ENCODE measurements around the gene GRHL3. TPM values are rescaled to one million over a fixed set of nuclear protein-coding genes. Genes with fewer than 3 reads are reported as not detected.
A peak's percentile ranks its signal among the peaks of the same experiment; 100 is the strongest.

GRHL3 gene
- total RNA-seq, 1 donor from 2014 or later: 0.12 TPM

DNA sequence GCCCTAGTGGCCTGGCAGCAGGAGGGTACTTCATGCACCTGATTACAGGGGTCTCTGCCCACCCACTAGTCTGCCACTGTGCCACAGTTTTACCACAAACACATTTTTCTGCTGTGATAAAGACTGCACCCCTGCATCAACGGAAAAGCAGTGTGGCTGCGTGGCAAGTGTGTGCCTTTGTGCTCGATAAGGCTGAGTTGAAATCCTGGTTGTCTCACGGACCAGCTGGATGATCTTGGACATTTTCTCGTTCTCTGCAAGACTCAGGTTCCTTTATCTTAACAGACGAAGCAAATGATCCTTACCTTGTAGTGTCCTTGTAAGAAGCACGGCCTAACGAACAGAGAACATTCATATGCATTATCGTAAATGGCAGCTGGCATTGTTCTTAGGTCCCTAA, 10.2 kb downstream of the GRHL3 start:
- Mint-ChIP-seq H3K27me3 (ENCODE audit: low read depth) (peaks cover 35% of the 10 kb centered on the region), H3K36me3 (ENCODE audit: low read depth) (no peaks in the 10 kb centered on the region), H3K4me3 (no peak overlapping the region), H3K9me3 (peaks cover 4% of the 10 kb centered on the region), H3K27ac (ENCODE audit: unreplicated experiment) (no peak overlapping the region), H3K4me1 (no peaks in the 10 kb centered on the region)
- TF ChIP-seq, protein P1, sequence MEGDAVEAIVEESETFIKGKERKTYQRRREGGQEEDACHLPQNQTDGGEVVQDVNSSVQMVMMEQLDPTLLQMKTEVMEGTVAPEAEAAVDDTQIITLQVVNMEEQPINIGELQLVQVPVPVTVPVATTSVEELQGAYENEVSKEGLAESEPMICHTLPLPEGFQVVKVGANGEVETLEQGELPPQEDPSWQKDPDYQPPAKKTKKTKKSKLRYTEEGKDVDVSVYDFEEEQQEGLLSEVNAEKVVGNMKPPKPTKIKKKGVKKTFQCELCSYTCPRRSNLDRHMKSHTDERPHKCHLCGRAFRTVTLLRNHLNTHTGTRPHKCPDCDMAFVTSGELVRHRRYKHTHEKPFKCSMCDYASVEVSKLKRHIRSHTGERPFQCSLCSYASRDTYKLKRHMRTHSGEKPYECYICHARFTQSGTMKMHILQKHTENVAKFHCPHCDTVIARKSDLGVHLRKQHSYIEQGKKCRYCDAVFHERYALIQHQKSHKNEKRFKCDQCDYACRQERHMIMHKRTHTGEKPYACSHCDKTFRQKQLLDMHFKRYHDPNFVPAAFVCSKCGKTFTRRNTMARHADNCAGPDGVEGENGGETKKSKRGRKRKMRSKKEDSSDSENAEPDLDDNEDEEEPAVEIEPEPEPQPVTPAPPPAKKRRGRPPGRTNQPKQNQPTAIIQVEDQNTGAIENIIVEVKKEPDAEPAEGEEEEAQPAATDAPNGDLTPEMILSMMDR (conservative IDR thresholded peaks at IDR 0.05): no peak
- no peak for DNase-seq (ENCODE audit: low read depth, low spot score)

DNA sequence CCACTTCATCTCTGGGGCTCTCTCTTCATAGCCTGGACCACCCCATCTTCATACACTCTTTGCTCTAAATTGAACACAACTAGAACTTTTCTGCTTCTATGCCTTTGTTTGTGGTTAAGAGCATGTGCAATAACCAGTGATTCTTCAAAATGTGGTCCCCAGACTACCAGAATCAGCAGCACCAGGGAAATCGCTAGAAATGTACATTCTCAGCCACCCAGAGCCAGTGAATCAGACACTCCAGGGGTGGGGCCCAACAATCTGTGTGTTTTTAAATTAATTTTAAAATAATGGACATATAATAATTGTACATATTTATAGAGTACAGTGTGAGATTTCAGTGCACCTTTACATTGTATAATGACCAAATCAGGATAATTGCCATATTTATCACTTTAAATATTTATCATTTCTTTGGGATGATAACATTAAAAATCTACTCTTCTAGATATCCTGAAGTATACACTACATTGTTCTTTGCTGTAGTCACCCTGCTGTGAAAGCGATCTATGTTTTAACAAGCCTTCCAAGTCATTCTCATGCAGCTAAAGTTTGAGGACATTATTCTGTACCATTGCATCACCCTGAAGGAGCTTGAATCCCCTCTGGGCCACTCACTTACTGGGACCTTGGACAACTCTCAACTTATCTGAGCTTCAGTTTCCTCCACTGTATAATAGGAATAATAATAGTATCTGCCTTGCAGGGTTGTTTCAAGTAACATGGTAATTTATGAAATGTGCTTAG, 10.8 kb downstream of the GRHL3 start:
- Mint-ChIP-seq H3K27ac (ENCODE audit: unreplicated experiment) (no peak overlapping the region), H3K27me3 (ENCODE audit: low read depth) (peaks cover 32% of the 10 kb centered on the region), H3K9me3 (peaks cover 4% of the 10 kb centered on the region), H3K4me3 (no peak overlapping the region), H3K36me3 (ENCODE audit: low read depth) (no peaks in the 10 kb centered on the region), H3K4me1 (no peaks in the 10 kb centered on the region)
- DNase-seq (ENCODE audit: low read depth, low spot score): no peak
- TF ChIP-seq, protein P1 (conservative IDR thresholded peaks at IDR 0.05): no peak

DNA sequence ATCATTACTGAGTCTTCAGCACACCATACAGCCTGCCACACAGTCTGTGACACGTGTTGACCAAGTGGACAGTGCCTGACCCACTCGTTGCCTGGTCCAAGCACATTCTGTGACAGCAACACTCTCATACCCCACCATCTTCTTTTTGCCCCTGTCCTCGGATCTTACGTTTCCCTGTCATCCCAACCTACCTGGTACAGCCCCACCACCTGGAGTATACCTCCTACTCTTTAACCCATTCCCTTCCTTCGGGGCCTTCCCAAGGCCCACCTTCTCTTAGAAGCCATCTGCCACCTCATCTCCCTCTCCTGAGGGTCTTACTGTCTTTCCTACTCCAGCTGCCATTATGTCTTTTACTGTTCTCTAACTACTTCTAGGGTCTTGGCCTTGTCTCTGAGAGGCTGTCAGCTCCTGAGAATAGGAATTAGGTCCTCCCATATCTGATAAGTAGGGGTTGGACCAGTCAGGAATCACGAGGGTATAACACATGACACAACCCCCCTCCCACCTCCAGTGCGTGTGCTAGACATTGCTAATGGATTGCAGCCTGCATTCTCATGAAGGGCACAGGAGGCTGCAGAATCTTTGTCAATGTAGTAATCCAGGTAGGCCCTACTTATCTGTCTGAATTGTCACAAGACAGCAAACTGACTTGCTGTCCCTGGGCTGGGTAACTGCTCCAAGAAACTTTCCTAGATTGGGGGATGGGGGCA, 13.0 kb downstream of the GRHL3 start:
- H3K27me3 Mint-ChIP-seq (ENCODE audit: low read depth): peaks cover 12% of the 10 kb centered on the region
- TF ChIP-seq, protein P1 (conservative IDR thresholded peaks at IDR 0.05): no peak
- no peak overlapping the region for H3K4me3 Mint-ChIP-seq
- no peak for DNase-seq (ENCODE audit: low read depth, low spot score)
- peaks cover 4% of the 10 kb centered on the region for H3K9me3 Mint-ChIP-seq
- H3K27ac Mint-ChIP-seq (ENCODE audit: unreplicated experiment): peak overlapping the region; percentile 27
- H3K36me3 Mint-ChIP-seq (ENCODE audit: low read depth): no peaks in the 10 kb centered on the region
- H3K4me1 Mint-ChIP-seq: peaks cover 14% of the 10 kb centered on the region

DNA sequence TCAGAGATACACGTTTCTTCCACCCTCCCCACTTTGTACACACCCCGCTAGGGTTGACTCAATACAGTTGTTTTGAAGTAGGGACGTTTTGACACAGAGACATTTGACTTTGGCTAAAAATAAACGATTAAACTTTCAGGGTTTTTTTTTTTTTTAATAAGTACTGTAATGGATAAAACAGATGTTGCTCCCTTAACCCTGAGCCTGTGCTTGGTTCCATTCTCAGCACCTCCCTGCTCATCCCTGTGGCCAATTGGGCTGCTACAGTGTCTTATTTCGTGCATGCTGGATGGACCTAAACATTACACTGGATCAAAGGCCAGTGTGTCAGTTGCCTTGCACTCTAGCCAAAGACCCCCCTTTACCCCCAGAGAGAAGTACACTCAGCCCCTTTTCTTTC, 16.9 kb downstream of the GRHL3 start:
- H3K36me3 Mint-ChIP-seq (ENCODE audit: low read depth): no peaks in the 10 kb centered on the region
- no peak overlapping the region for H3K4me3 Mint-ChIP-seq
- H3K4me1 Mint-ChIP-seq: peaks cover 40% of the 10 kb centered on the region
- TF ChIP-seq, protein P1 (conservative IDR thresholded peaks at IDR 0.05): no peak
- H3K27me3 Mint-ChIP-seq (ENCODE audit: low read depth): no peaks in the 10 kb centered on the region
- peaks cover 4% of the 10 kb centered on the region for H3K9me3 Mint-ChIP-seq
- H3K27ac Mint-ChIP-seq (ENCODE audit: unreplicated experiment): no peak overlapping the region
- DNase-seq (ENCODE audit: low read depth, low spot score): no peak

DNA sequence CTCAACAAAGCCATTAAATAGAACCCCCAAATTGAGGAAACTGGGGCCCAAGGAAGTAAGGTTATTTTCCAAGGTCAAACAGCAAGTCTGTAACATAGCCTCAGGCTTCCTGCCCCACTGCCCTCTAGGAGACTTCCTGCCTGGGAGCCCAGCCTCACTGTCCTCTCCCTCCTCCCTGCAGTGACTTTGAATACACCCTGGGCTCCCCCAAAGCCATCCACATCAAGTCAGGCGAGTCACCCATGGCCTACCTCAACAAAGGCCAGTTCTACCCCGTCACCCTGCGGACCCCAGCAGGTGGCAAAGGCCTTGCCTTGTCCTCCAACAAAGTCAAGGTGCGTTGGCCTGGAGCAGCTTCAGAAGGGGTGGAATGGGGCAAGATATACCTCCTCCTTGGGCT, 18.3 kb downstream of the GRHL3 start:
- H3K36me3 Mint-ChIP-seq (ENCODE audit: low read depth): no peaks in the 10 kb centered on the region
- TF ChIP-seq, protein P1 (conservative IDR thresholded peaks at IDR 0.05): no peak
- H3K9me3 Mint-ChIP-seq: no peaks in the 10 kb centered on the region
- DNase-seq (ENCODE audit: low read depth, low spot score): no peak
- H3K4me3 Mint-ChIP-seq: no peak overlapping the region
- peaks cover 45% of the 10 kb centered on the region for H3K4me1 Mint-ChIP-seq
- H3K27me3 Mint-ChIP-seq (ENCODE audit: low read depth): no peaks in the 10 kb centered on the region
- H3K27ac Mint-ChIP-seq (ENCODE audit: unreplicated experiment): peak overlapping the region; percentile 1

Data from neural crest cell (in vitro differentiated cells).